ENCODE results near the gene TBX4.

Gene TBX4

GRCh38 chr17:61412860-61413660 is 39.2 kb upstream of the TBX4 start:
- DNase-seq (ENCODE audit: low read depth in 2 of 2) = no peak

- no peak for DNase-seq (ENCODE audit: low read depth in 2 of 2)
These were observed 38.5 kb upstream of the TBX4 start for GRCh38 chr17:61413661-61414126.

- no peak for DNase-seq (ENCODE audit: low read depth in 2 of 2)
These were observed 37.9 kb upstream of the TBX4 start for GRCh38 chr17:61414141-61414935.

DNA sequence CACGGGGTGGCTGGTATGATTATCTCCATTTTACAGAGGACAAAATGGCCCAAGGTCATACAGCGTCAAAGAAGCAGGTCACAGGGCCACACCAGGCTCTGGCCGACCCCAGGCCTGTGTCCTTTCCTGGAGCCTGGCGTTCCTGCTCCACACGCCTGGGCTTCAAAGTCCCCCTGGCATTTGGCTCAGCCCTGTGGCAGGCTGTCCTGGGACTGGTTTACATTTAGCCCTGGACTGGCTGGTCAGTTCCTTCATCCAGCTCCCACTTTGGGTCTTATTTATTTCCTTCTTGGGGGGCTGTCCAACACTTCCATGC is 37.3 kb upstream of the TBX4 start:
- no peak for DNase-seq (ENCODE audit: low read depth in 2 of 2)

DNA sequence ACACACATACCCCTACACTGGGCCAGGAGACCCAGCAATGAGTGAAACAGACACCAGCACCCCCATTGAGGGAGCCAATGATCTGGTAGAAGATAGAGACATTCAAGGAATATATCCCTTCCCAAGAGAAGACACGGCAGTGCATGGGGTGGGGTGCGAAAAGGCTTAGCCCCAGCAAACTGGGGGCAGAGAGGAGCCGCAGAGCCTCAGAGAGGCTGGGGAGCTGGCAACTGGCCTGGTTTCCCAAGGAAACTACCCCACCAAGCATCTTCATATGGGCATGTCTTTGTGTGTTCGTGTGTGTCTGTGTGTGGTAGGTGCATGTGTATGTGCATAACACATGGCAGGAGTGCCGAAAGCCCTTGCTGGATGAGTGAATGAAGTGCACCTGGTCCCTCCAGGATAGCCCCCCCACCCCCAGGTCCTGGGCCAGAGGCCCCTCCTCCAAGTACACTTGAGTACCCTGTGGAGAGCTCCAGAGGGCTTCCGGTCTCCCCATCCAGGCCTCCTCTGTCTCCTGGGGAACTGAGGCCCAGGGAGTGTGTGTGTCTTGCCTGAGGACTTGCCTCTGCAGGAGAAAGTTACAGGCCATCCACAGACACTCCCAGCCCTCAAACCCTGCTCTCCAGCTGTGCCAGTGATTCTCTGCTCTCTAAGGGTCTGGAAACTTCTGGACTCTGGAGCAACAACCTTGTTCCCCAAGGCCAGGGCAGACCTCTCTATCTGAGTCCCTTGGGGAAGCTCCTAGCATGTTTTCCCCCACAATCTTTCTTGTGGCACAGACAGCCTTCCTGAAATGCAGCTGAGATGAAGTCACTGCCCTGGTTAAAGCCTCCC is 36.6 kb upstream of the TBX4 start:
- no peak for DNase-seq (ENCODE audit: low read depth in 2 of 2)

- DNase-seq (ENCODE audit: low read depth in 2 of 2) = no peak
These were observed 36.0 kb upstream of the TBX4 start for GRCh38 chr17:61416211-61416539.

- peak in 1 of 2 donors; percentile 23 for DNase-seq (ENCODE audit: low read depth in 2 of 2)
These were observed 35.5 kb upstream of the TBX4 start for GRCh38 chr17:61416540-61417363.

- DNase-seq (ENCODE audit: low read depth in 2 of 2) = no peak
These were observed 33.8 kb upstream of the TBX4 start for GRCh38 chr17:61418449-61418848.

DNA sequence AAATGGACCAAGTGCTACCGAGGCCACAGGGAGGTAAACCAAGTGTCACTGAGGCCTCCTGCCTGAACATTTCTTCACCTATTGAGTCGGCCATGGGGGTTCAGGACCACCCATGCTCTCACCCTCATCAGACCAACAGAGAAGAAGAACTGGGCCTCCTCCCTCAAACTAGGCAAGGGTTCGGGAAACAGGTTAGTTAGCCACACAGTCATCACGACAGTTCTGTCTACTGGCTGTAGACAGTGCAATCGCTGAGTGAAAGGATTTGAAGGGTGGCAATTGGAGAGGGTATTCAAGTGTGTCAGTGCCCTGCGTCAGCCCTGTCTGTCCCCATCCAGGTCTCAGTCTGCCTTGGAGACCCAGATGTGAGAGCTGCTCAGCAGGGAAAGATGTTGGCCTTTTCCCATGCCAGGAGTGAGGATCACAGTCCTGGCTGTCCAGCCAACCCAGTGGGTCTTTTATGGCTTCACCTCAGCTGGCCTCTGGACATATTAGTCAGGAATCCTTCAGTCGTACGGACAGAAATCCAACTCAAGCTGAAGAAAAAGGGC is 32.7 kb upstream of the TBX4 start:
- DNase-seq (ENCODE audit: low read depth in 2 of 2) = no peak

GRCh38 chr17:61420052-61420451 is 32.2 kb upstream of the TBX4 start:
- no peak for DNase-seq (ENCODE audit: low read depth in 2 of 2)

DNA sequence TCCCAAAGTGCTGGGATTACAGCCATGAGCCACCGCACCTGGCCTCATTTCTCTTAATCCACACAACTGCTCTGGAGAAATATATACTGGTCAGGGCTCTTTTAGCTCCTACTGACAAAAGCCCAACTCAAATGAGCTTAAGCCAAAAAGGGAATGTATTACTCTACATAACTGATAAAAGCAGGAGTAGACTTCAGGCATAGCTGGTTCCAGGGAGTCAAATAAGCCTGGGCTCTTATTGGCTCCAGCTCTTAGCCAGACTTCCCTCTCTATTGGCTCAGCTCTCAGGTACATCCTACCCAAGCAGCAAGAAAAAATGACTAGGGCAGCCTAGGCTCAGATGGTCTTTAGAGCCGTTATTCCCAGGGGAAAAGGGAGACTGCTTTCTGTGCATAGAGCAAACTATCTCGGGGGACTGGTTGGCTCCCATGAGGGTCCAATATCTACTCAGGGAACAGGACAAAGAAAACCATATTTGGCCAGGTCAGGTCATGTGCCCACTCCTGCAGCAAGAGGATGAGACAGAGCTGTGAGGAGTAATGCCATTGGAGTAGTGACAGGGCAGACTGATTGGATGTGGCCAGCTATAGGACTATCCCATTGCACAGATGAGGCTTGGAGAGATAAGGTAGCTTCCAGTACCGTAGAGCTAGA is 31.4 kb upstream of the TBX4 start:
- DNase-seq (ENCODE audit: low read depth in 2 of 2) = no peak

DNA sequence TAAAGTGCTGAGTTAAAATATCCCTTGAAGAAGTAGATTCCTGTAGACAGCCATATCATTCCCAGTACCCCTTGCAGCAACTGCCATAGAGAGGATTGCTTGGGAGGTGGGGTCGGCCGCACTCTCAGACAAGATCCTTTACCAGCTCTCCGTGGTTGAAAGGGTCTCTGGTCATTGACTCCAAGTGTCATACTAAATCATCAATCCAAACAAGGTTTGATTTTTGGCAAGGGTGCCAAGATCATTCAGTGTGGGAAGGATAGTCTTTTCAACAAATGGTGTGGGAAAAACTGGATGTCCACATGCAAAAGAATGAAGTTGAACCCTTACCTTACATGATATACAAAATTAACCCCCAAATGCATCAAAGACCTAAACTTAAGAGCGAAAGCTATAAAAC is 30.8 kb upstream of the TBX4 start:
- DNase-seq (ENCODE audit: low read depth in 2 of 2) = no peak

DNA sequence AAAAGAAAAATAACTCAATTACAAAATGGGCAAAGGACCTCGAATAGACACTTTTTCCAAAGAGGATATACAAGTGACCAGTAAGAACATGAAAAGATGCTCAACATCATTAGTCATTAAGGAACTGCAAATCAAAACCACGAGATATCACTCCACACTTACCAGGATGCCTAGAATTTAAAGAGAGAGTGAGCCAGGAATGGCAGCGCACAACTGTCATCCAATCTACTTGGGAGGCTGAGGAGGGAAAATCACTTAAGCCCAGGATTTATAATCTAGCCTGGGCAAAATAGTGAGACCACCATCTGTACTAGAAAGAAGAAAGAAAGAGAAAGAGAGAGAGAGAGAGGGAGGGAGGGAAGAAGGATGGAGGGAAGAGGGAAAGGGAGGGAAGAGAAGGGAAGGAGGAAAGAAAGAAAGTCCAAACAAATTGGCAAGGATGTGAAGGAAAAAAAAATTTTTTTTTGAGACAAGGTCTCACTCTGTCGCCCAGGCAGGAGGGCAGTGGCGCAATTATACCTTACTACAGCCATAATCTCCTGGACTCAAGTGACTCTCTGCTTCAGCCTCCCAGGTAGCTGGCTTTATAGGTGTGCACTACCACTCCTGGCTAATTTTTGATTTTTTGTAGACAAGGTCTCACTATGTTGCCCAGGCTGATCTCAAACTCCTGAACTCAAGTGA is 30.0 kb upstream of the TBX4 start:
- DNase-seq (ENCODE audit: low read depth in 2 of 2) = no peak

DNA sequence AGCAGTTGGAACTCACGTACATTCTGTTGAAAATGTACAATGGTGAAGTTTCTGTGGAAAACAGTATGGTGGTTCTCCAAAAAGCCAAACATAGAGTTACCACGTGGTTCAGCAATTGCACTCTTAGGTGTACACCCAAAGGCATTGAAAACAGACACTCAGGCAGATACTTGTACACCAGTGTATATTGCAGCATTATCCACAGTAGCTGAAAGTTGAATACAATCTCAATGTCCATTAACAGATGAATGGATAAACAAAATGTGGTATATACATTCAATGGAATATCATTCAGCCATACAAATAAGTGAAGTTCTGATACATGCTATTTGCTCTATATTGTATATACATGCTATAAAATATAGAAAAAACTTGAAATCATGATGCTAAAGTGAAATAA is 29.4 kb upstream of the TBX4 start:
- DNase-seq (ENCODE audit: low read depth in 2 of 2) = no peak

- no peak for DNase-seq (ENCODE audit: low read depth in 2 of 2)
These were observed 28.1 kb upstream of the TBX4 start for GRCh38 chr17:61423967-61424649.

DNA sequence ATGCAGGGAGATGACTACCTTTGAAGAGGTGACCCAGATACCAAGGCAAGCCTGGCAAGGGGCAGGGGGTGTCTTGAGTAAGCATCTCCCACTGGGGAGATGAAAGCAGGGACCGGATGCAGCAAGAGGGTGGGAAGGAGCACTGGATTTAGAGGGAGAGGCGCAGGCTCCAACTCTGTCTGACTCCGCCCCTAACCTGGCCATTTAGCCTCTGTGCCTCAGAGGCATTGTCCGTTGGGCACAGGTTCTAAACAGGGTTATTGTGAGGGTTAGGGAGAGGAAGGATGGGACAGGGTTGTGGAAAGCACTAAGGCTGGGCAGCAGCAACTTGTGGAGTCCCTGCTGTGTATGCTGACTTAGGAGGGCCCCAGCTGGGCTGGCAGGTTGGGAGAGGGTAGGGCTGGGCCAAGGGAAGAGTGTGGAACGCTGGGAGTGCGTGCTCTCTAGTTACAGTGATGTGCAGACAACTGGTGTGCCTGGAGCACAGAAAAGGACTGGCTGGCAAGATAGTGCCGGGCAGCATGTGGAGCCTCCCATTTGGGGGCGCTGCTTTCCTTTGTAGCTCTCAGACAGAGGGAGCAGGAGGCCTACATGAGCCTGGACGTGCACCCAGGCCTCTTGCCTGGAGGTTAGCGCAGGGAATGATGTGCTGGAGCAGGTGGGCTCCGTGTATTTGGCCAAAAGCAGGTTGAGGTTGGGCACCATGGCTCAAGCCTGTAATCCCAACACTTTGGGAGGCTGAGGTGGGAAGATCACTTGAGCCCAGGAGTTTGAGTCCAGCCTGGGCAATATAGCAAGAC is 26.3 kb upstream of the TBX4 start:
- DNase-seq (ENCODE audit: low read depth in 2 of 2) = no peak

DNA sequence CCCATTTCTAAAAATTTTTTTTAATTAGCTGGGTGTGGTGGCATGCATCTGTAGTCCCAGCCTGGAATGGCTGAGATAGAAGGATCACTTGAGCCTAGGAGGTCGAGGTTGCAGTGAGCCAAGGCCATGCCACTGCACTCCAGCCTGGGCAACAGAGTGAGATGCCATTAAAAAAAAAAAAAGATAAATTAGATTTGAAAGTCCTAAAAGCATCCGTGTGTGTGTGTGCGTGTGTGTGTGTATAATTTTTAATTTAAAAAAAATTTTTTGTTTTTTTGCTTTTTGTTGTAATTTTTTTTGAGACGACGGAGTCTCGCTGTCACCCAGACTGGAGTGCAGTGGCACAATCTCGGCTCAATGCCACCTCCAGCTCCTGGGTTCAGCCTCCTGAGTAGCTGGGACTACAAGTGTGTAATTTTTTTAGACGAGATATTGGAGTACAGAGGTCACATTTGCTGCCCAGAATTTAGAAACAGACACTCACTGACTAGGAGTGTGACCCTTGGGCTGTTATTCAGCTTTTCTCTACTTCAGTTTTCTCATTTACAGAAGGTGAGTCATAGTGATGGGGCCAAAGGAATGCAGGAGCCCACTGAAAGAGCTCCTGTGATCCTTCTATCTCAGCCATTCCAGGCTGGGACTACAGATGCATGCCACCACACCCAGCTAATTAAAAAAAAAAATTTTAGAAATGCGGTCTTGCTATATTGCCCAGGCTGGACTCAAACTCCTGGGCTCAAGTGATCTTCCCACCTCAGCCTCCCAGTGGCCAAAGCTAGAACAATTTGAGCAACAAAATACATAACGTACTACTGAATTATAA is 25.5 kb upstream of the TBX4 start:
- DNase-seq (ENCODE audit: low read depth in 2 of 2) = no peak

- DNase-seq (ENCODE audit: low read depth in 2 of 2) = no peak
These were observed 24.7 kb upstream of the TBX4 start for GRCh38 chr17:61427567-61427966.

All from stimulated activated CD8-positive, alpha-beta memory T cell treated with anti-CD3 and anti-CD28 coated beads, Interleukin-15, amount 100 ng/mL, for 4 hours (primary cell).